CD4-positive, alpha-beta T cell treated with Interleukin-10 for 1 hour (primary cell): ENCODE data around the gene ARL15.

ENCODE experiments used
- DNase-seq: peaks from one replicate; pipeline ENCODE4 v3.0.0-alpha.2; 2020

The ARL15 gene

DNA sequence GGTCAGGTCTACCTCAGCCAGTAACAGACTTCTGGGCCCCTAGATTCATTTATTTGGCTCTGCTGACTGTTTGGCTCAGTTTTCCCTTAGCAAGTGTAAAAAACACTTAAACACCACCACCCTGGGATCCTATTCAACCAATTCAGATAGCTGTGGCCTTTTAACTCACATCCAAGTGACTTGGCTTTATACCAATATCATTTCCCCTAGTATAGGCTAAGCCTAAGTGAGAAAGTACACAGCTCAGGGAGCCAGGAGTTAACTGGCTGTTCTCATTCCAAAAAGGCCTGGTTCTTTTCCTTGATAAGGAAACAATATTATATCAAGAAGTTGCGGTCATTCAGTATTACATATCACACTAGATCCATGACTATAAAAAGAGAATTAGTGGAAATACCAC is 163.5 kb downstream of the ARL15 start:
- no peak for DNase-seq

DNA sequence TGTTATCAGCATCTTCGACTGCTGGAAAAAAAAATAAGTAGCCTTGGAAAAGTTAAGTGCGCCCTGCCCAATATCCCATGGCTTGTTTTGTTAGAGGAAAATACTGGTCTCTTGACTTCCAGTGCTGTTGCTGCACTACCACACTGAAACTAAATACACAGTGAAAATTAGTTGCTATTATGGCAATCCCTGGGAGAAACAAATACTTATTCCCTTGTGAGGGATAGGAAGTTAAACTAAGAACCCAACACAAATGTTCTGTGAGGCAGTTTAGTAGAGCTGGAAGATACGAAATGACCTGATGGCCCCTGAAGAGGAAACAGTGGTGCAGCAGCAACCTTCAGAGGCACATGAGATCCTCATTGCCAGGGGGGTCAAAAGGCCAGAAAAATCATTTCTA is 164.0 kb downstream of the ARL15 start:
- no peak for DNase-seq

DNA sequence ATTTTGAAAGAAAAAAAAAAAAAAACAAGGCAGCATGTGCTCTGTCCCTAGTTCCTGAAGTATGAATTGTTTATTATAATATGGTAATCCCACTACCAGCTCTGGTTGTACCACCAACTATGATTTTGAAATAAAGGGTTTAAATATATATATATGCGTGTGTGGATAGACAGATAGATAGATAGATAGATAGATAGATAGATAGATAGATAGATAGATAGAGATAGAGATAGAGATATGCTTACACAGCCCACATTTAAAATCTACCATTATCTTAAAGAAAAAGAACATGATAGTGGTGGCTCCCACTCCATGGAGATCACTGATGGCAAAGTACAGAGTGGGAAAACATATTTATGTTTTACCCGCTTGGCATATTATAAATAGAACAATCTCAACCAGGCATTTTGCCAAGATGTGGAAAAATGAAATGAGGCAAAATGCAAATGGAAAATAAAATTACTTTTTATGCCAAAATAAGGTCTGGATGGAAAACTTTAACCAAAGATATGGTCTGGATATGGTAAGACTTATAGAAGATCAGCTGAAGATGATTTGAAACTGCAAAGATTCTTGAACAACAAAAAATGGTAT is 170.0 kb downstream of the ARL15 start:
- no peak for DNase-seq

DNA sequence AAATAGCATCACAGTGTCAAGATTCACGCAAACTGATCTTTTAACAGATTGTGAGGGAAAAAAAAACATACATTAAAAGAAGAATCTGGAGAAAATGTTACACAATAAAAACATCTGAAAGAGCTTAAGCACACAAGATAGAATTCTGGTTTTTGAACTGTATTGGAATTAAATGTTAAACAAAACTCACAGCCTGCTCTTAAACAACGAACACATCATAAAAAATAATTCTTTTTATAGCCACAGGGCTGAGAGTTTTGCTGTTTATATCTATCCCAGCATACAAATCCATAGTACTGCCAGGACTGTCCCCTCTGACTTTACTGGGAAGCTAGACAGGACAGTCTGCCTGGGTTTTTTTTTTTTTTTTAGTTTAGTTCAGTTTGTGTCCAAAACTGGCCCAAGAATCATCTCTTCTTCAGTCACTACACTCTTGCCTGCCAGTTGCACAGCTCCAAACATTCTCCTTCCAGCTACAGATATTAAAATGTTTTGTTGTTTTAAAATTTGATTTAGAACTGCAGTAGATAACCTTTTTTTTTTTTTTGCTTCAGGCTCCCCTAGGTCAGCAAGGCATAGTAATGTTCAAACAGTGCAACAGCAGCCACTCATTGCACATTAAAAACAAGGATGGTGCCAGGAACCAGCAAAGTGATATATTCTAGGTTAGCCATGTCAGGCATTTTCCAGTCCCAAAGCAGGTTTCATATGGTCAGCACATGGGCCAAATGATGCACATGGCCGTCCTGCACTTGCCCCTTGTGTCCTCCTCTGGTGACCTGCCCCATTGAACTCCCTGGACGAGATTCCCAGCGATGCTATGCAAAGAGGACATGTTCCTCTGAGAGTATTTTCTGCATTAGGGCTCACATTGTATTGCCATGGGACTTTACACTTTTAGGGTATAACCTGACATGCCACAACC is 173.6 kb downstream of the ARL15 start:
- no peak for DNase-seq

DNA sequence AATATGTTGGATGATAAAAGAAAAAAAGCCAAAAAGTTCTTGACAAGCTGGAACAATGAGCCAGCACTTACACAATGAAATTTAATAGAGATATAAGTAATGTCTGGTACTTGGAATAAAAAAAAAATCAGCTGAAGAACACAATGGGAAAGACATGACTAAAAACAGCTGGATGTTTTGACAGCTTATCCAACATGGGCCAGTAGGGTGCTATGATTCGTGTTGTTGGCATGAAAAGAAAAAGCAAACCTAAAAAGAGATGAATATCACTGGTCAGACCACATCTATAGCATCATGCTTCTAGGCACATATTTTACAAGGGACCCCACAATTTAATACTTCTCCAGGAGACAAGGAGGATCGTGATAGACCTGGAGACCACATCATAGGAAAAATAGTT is 175.3 kb downstream of the ARL15 start:
- no peak for DNase-seq

DNA sequence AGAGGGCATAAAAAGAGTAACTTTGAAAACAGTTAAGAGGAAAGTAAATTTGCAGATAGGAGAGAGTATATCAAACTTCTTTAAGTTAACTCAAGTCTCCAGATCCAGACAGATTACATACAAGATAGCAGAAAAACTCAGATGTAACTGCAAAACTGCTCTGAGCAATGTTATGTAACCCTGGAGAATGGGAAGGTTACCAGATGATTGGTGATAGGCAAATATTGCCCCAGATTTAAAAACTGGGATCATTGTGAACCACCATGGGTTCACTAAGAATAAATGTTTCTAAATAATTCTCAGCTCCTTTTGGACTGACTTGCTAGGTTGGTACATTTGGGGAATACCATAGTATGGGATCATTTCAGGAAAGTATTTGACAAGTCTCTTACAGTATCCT is 176.5 kb downstream of the ARL15 start:
- DNase-seq = no peak

DNA sequence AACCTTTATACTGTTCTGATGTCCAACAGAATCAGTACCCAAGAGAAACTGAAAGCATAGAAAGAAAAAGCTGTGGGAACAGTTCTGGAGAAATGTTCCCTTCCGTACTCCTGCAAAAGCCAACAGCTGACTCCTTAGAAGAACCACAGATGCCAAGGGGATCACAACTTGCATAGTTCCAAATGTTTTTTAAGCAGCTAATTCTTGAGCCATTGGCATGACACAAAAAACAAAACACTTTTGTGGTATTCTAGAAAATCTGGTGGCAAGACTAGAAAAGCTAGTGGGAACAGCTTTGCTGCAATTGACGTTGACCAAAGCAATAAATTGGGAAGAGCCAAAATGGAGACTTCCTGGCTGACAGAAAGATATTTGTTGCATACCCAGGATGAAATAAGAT is 189.9 kb downstream of the ARL15 start:
- DNase-seq = no peak

DNA sequence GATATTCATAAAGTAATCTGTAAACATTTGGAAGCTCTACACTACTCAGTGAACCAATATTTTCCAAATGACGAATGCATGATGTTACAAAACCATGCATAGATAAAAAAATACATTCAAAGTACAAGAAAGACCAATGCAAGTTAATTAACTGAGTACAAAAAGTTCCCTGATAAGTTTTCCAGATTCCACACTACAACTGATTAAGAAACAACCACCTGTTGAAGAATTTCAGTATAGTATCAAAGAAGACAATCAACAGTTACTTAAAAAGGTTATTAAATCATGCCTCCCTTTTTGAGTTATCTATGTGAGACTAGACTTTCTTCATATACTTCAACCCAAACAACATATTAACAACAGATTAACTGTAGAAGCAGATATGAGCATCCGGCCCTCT is 192.4 kb downstream of the ARL15 start:
- no peak for DNase-seq

DNA sequence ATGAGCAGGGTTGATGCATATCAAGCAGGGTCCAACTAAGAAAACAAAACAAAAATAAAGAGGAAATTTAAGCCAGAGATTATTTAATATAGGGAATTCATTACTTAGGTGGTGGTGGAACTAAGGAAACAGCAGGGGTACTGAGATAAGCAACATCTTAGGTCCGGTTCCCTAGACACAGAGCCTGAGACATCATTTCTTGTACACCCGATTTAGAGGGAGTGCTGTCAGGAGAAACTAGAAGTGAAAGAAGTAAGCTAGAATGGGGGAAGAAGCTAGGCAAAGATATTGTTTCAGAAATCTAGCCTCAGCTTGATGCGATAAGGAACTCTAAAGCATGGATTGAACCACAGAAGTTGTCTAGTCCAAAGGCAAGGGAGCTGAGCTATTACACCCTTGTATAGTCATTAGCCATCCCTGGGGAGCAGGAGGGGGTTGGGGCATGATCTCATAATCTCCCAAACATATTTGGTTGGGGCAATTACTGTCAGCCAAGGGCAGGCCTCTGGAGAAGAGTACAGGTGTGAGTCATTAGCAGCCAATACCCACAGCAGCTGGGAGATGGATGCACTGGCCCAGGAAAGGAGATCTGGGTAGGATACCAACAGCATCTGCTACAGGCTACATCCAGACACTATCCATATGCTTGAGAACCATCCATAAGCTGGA is 194.5 kb downstream of the ARL15 start:
- DNase-seq = no peak

DNA sequence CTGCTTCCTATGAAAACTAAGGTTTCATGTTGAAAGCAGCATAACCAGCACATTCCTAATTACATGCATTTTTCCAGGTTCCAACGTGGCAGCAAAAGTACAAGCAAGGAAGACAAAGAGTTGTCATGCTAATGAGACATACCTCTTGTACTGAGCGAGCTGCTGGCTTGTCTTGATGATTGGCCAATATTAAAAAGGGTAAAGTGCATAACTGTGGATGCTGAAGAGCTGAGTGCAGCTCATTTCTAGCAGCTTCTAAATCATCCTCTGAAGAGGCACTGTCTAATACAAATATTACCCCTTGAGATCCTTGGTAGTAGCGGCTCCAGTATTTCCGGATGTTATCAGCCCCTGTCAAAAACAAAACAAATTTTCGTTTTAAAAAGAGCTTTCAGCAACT is 197.3 kb downstream of the ARL15 start:
- DNase-seq = no peak

DNA sequence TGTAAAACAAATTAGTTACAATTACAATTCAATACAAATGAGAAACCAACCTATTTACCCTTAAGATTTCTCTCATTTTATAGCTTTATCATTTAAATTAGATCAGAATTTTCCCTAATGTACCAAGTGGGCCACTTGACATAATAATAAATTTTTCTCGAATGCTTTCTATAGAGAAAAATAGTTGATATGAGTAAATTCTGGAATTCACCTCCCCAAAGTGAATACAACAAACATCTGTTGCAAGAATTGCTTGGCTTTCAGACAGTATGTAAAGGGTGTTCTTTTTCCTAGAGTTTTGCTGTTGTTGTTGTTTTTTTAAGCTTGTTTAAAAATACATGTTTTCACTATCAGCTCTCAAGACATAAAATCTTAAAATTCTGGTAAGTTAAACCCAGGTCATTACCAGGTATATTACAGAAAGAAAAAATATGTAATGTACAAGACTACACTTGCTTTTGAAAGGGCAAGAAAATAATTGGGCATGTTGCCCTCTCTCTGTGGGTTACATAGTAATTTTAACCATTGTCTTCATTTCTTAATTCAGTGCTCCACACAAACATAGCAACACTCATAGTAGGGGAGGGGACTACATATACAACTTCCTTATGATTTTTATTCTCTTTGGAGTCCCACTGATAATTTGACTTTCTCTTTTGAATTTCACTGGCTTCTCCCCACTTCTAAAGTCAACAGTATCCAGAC is 200.6 kb downstream of the ARL15 start:
- DNase-seq = no peak

DNA sequence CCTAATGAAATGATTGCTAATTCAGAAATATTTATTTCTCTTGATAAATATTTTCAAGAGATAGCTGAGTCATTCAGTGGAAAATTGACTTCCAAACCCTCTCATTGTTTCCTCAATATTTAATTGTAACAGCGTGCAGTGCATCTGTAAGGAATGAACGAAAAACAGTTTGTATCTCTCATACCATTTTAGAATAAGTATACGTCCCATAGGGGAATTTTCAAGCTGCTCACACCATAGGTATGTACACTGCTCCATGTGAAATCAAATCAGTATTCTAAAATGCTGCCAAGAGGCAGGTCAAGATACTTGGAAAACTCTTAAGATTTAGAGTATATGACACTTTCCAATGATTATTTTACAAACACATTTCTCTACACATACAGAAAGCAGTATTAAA is 202.2 kb downstream of the ARL15 start:
- no peak for DNase-seq

DNA sequence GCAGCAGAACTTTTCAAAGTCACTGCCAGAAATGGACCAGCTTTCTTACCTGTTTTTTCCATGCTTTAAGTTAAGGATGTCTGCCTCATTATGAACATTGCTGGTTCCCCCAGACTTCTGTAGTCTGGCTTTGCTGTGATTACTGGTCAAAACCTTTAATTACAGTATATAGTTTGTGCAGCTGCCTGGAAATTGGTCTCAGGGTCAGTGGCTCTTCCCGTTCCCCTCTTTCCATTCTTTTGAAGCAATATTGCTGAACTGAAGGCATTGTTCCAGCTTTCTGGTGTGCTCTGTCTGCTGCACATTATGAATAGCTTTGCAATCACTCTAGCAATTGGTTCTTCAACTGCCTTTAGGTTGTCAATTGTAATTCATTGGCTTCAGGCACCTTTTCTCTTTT is 206.5 kb downstream of the ARL15 start:
- DNase-seq = no peak

DNA sequence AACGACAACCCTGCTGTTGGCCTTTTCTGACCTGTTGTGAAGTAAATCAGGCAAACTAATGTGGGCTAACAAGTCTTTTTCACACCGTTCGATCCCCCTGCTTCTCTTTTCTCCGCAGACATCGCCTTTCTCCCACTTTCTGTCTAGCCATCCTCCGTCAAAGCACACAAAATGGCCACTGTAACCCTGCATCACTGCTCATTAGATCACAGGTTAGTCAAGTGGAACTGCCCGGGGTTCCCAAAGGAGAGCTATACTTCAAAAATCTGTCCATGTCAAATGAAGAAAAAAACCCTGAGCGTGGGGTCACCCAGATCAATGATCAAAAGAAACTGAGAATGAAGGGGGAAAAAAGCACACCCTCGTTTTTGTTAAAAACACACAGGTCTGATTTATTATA is 212.1 kb downstream of the ARL15 start:
- DNase-seq = no peak

DNA sequence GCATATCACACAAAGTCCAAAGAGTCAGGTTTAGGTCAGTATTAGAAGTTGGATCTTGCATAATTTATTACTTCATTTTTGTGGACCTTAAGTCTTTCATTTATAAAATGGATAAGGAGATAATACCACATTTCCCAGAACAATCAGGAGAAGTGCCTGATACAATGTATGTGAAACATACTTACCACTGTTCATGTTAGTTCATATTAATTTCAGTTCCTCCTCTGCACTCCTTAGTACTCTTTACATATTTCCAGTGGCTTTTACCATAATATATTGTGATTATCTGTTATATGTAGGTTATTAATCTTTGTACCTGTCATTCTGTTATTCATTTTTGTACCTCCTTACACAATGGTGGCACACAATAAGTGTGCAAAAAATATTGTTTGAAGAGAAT is 214.4 kb downstream of the ARL15 start:
- no peak for DNase-seq

DNA sequence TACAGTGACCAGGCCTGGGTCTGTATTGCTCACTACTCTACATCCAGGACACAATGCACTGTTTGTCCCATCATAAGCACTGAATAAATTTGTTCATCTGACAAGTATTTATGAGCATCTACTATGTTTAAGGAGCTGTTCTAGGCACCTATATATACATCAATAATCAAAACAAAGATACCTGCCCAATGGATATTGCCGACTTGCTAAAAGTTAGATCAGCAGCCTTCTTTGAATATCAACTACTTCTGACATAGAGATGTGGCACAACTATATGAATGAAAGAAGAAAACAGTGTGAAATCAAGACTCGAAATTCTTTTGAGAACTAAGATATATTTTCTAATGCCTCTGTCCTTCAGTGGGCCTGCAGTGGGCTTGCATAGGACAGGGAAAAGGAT is 215.7 kb downstream of the ARL15 start:
- no peak for DNase-seq

DNA sequence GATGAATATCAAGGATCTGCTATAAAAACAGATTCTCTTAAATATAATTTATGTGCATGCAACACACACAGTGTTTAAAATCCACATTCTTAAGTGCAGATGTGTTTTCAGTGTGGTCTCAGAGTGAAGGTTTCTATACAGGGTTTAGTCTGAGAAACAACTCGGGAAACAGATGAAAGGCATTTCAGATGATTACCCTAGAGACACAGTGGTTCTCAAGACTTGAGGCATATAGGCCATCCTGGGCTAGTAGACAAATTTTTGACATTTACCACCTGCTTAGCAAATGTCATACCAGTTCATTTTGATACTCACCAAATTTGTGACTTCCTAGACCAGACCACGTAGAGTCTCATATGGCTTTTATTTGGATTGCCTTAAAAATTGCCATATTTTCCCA is 216.5 kb downstream of the ARL15 start:
- DNase-seq = no peak

DNA sequence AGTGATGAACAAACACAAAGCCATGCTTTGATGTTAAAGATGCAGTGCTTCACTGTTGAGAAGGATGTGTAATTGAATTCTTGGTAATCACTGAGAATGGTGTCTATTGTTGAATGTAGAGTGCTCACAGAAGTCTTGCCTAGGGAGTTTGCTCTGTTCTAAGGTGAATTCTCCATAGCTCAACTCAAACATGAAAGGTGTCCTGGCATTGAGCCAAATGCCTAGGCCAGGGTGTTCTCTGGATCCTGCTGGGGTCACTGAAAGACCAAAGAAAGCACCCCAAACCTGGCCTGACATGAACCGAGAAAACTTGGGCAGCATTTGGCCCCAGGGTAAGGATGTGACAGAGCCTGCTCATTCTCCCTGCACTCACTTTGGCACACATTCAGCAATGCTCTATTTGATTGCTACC is 217.3 kb downstream of the ARL15 start:
- DNase-seq = no peak

DNA sequence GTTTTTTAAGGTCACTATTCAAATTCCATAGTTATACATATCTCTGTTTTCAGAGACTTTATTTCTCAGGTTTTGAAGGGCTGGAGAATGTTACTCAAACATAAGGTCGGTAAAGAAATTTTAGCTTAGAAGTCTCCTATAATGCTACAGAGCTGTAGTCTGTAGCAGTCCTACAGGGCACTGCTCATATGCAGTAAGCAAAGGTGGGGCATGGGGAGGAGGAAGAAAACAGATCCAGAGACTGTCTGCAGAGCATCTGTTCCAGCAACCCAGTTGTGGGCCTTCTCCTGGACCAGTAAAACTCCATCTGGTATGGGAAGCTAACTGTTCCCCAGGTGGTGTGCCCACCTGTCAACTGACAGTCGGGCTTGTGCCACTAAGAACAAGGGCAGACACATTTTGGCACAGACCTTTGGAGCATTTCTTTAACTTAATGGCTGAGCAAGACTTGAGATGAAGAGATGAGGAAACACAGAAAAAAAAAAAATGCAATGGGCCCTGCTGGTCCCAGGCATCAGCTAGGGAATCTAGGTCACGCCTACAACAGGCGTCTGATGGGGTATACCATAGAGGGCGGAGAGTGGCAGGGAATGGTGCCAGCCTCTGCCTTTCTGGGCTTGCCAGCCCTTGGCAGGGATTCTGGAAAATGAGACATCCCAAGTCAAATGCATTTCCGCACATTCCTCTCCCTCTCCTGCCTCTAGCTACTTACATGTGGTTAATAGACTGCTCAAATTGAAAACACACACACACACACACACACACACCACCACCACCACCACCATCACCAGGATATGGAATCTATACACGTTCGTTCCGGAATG is 218.9 kb downstream of the ARL15 start:
- no peak for DNase-seq

DNA sequence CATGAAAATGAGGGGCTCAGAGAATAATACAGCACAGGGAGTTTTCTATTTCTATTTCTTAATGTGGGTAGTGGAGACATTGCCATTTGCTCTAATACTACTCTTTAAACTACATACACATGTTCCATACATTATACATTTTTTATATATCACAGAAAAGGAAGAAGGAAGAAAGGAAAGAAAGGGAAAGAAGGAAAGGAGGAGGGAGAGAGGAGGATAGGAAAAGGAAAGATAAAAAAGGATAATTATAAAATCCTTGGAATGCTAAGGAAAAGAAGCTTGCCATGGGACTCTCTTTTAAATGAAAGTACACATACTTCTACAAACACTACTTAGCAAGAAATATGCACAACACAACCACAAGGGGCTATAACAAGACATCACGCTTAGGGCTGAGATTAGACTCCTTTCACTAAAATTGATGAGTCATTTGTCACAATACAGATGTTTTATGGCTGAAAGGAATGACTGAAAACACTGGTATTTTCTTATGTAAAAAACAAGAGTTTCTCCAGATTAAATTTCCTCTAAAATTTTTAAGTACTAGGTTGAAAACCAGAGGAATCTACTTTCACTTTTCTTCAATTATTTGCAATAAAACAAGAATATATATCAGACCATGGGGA is 219.8 kb downstream of the ARL15 start:
- no peak for DNase-seq

DNA sequence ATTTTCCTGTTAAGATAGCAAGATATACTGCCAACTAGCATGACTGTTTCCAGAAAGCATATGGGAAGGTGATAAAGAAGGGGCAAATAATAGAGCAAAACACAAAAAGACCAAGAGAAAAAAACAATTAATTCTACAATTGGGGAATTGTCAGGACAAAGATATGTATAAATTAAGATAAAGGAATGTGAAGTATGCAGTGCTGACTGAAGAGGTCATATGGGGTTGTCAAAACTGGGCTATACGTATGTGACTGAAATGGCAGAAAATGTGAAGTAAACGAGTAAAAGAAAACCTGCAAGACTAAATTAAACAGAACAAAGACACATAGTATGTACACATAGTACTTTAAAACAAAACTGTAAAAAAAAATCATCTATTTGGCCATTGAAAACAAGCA is 222.3 kb downstream of the ARL15 start:
- no peak for DNase-seq

DNA sequence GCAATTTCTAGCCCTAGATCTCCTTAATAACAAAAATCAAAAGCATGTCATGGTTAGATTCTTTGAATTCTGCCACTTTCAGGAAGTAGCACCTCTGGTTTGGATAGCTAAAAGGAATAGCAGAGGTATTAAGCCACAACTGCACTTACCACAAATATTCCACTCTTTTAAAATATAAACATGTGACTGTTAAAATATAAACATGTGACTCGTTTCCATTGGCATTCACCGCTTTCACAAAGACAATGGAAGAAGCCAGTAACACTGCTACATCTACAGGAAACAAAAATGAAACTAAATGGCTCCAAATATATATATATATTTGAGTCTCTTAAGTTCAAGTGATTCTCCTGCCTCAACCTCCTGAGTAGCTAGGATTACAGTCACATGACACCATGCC is 222.9 kb downstream of the ARL15 start:
- DNase-seq = no peak
